Measurements from ENCODE around the gene CYS1. TPM values are rescaled to one million over a fixed set of nuclear protein-coding genes. Genes with fewer than 3 reads are reported as not detected.
"Not testable (repeated sequence)": the region's sequence is repeated elsewhere in the genome, so short reads cannot be mapped to it uniquely, and the experiment has no call there.

The CYS1 gene
- total RNA-seq, 1 experiment from 2014 or later, result not detected

- DNase-seq (ENCODE audit: low read depth), result no peak
These were observed 65.6 kb downstream of the CYS1 start for GRCh38 chr2:10014418-10015190.

GRCh38 chr2:10013651-10014417, 66.4 kb downstream of the CYS1 start:
- DNase-seq (ENCODE audit: low read depth), result not testable (repeated sequence)

- no peak for DNase-seq (ENCODE audit: low read depth)
These were observed 67.2 kb downstream of the CYS1 start for GRCh38 chr2:10012963-10013461.

- DNase-seq (ENCODE audit: low read depth), result not testable (repeated sequence)
These were observed 67.7 kb downstream of the CYS1 start for GRCh38 chr2:10012366-10012962.

GRCh38 chr2:10011606-10012325, 68.4 kb downstream of the CYS1 start:
- not testable (repeated sequence) for DNase-seq (ENCODE audit: low read depth)

- DNase-seq (ENCODE audit: low read depth), result not testable (repeated sequence)
These were observed 69.2 kb downstream of the CYS1 start for GRCh38 chr2:10010861-10011605.

- peak; percentile 20 for DNase-seq (ENCODE audit: low read depth)
These were observed 70.1 kb downstream of the CYS1 start for GRCh38 chr2:10009811-10010781.

- DNase-seq (ENCODE audit: low read depth), result no peak
These were observed 70.9 kb downstream of the CYS1 start for GRCh38 chr2:10009271-10009810.

- no peak for DNase-seq (ENCODE audit: low read depth)
These were observed 71.4 kb downstream of the CYS1 start for GRCh38 chr2:10008809-10009176.

- peak; percentile 31 for DNase-seq (ENCODE audit: low read depth)
These were observed 72.0 kb downstream of the CYS1 start for GRCh38 chr2:10007921-10008808.

GRCh38 chr2:10007435-10007834, 72.8 kb downstream of the CYS1 start:
- DNase-seq (ENCODE audit: low read depth), result no peak

Other genes with a start within 250 kb of the CYS1 start
- 23.0 and 23.9 TPM in 2 replicates for gene TAF1B, start 236.9 kb downstream of the CYS1 start, total RNA-seq (2014; rRNA removed)
- 0.40 and 0.90 TPM in 2 replicates for gene GRHL1, start 128.7 kb downstream of the CYS1 start, total RNA-seq (2014; rRNA removed)
- 3.1 and 3.3 TPM in 2 replicates for gene KLF11, start 36.9 kb downstream of the CYS1 start, total RNA-seq (2014; rRNA removed)
- gene RRM2, start 42.3 kb upstream of the CYS1 start, total RNA-seq (2014; rRNA removed), result 162 and 187 TPM in 2 replicates
- gene HPCAL1, start 222.5 kb upstream of the CYS1 start, total RNA-seq (2014; rRNA removed), result 241 and 280 TPM in 2 replicates

Measured in LHCN-M2 (cell line).